ENCODE results near the gene CFAP99.

DNA sequence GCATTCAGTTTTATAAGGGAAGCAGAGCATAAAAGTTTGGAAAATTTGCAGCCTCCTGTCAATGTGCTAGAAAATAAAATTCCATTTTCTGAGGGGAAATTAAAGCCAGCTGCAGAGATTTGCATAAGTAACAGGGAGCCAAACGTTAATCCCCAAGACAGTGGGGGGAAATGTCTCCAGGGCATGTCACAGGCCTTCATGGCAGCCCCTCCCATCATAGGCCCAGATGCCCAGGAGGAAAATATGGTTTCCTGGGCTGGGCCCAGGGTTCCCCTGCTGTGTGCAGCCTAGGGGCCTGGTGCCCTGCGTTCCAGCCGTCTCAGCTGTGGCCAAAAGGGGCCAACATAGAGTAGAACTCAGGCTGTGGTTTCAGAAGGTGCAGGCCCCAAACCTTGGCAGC is 59.5 kb downstream of the CFAP99 start:
- TF ChIP-seq EZH2 (IDR thresholded peaks at IDR 0.05; ENCODE audit: borderline replicate concordance, insufficient read depth, low read depth, low read length, poor library complexity, severe bottlenecking) = no peak
- TF ChIP-seq, protein P1, sequence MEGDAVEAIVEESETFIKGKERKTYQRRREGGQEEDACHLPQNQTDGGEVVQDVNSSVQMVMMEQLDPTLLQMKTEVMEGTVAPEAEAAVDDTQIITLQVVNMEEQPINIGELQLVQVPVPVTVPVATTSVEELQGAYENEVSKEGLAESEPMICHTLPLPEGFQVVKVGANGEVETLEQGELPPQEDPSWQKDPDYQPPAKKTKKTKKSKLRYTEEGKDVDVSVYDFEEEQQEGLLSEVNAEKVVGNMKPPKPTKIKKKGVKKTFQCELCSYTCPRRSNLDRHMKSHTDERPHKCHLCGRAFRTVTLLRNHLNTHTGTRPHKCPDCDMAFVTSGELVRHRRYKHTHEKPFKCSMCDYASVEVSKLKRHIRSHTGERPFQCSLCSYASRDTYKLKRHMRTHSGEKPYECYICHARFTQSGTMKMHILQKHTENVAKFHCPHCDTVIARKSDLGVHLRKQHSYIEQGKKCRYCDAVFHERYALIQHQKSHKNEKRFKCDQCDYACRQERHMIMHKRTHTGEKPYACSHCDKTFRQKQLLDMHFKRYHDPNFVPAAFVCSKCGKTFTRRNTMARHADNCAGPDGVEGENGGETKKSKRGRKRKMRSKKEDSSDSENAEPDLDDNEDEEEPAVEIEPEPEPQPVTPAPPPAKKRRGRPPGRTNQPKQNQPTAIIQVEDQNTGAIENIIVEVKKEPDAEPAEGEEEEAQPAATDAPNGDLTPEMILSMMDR (IDR thresholded peaks at IDR 0.05) = no peak

All from B cell (primary cell).